CD4-positive, alpha-beta memory T cell (primary cell): ENCODE results near the gene ZNF423. TPM values are rescaled to one million over a fixed set of nuclear protein-coding genes. Genes with fewer than 3 reads are reported as not detected.

ENCODE experiments used
- CTCF ChIA-PET: fragments of 350-600 bp; sonication (Branson Sonifier 250); formaldehyde crosslinking; loops from one replicate; lab custom pipeline; 2021; ENCODE audit warnings: inconsistent platforms; ENCODE audit not compliant: partially characterized antibody; lab: Charles Lee
- POLR2A ChIA-PET: fragments of 350-600 bp; sonication (Branson Sonifier 250); formaldehyde crosslinking; loops from one replicate; lab custom pipeline; 2021; ENCODE audit not compliant: partially characterized antibody; lab: Charles Lee
- DNase-seq, 5 donors: peaks; one replicate each; pipeline versions ENCODE4 v3.0.0 to v3.0.0-alpha.2; 2020 to 2022; ENCODE audit warnings: mixed read lengths in 1 of 5
- H3K27ac ChIP-seq: one replicate; pipeline ENCODE4 v1.7.0; 2013; ENCODE audit warnings: low read depth, low read length
- H3K27me3 ChIP-seq: 2 replicates; pipeline ENCODE4 v1.7.0; 2013; ENCODE audit warnings: mild to moderate bottlenecking, low read length, moderate library complexity; ENCODE audit not compliant: insufficient read depth
- H3K36me3 ChIP-seq: 2 replicates; pipeline ENCODE4 v1.7.0; 2013; ENCODE audit warnings: mild to moderate bottlenecking, low read length, moderate library complexity; ENCODE audit not compliant: insufficient read depth
- H3K4me1 ChIP-seq: 2 replicates; pipeline ENCODE4 v1.7.0; 2013; ENCODE audit warnings: mild to moderate bottlenecking, low read length, moderate library complexity; ENCODE audit not compliant: insufficient read depth
- H3K4me3 ChIP-seq, 2 donors: one replicate each; pipeline ENCODE4 v1.7.0; 2013; ENCODE audit warnings: low read length in 2 of 2, mild to moderate bottlenecking in 1 of 2
- H3K9me3 ChIP-seq, 2 donors: one replicate each; pipeline ENCODE4 v1.7.0; 2013; ENCODE audit warnings: low read length in 2 of 2, control low read depth in 1 of 2; ENCODE audit not compliant: control insufficient read depth in 1 of 2
- H3K27ac Mint-ChIP-seq, 7 donors: one replicate each; pipeline ENCODE4 v1.8.0; 2020 to 2021; ENCODE audit warnings: mixed read lengths in 7 of 7, mild to moderate bottlenecking in 6 of 7, inconsistent platforms in 3 of 7, moderate library complexity in 3 of 7
- H3K27me3 Mint-ChIP-seq, 2 donors: one replicate each; pipeline ENCODE4 v1.8.0; 2020 to 2021; ENCODE audit warnings: mixed read lengths in 2 of 2
- H3K36me3 Mint-ChIP-seq, 2 donors: one replicate each; pipeline ENCODE4 v1.8.0; 2020 to 2021; ENCODE audit warnings: mixed read lengths in 2 of 2, inconsistent platforms in 1 of 2, mild to moderate bottlenecking in 1 of 2
- H3K4me1 Mint-ChIP-seq, 4 donors: one replicate each; pipeline ENCODE4 v1.8.0; 2020 to 2021; ENCODE audit warnings: mixed read lengths in 4 of 4, mild to moderate bottlenecking in 1 of 4
- H3K4me3 Mint-ChIP-seq, 8 donors: one replicate each; pipeline ENCODE4 v1.8.0; 2020 to 2021; ENCODE audit warnings: mixed read lengths in 8 of 8, mild to moderate bottlenecking in 7 of 8, moderate library complexity in 6 of 8, inconsistent platforms in 3 of 8
- H3K9me3 Mint-ChIP-seq, 8 donors: one replicate each; pipeline ENCODE4 v1.8.0; 2020 to 2021; ENCODE audit warnings: mixed read lengths in 8 of 8, mild to moderate bottlenecking in 5 of 8, inconsistent platforms in 3 of 8, moderate library complexity in 1 of 8
- intact Hi-C: fragments of 100-400 bp; cut with micrococcal nuclease; formaldehyde crosslinking; loops from one replicate; pipeline ENCODE4 v1.15.1; 2023
- polyA plus RNA-seq, 2 donors: library from polyadenylated mRNA; unstranded; fragments of 300-500 nt; fragmentation: Illumina TruSeq; gene quantifications; one replicate each; pipeline ENCODE4 v1.2.3, GENCODE V29; 2021
- total RNA-seq, 2 experiments: library from RNA; stranded (reverse); gene quantifications; one replicate each; pipeline ENCODE4 v1.2.3, GENCODE V29; 2021

The ZNF423 gene
- total and polyA plus RNA-seq, 4 experiments from 2014 or later: not detected

DNA sequence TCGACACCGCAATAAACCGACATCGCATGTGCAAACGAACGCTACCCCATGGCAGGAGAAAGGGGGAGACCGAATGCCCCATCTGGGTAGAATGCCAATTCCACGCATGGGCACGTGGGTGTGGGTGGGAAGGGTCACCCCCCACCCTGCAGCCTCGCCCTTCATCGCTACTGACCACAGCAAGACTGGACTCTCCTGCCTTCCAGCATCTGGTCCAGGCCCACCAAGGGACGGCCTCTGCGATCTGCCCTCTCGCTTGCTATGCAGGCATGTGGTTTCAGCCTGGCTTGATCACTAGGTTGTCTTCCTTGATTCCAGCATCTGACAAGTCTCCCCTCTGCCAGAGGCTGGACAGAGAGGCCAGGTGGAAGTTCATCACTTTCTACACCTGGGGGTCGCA lies 323.0 kb downstream of the ZNF423 start:
- Histone ChIP-seq H3K27ac (no peak overlapping the region), H3K27me3 (no peaks in the 10 kb centered on the region), H3K4me3 (no peak overlapping the region), H3K36me3 (no peaks in the 10 kb centered on the region), H3K4me1 (no peaks in the 10 kb centered on the region), H3K9me3 (no peaks in the 10 kb centered on the region)
- ChIA-PET POLR2A (no interaction called here), CTCF (no interaction called here)
- Mint-ChIP-seq H3K4me3 (no peak overlapping the region), H3K9me3 (no peaks in the 10 kb centered on the region), H3K4me1 (peaks cover 0 to 6% (median 2%) of the 10 kb centered on the region in 4 donors), H3K36me3 (no peaks in the 10 kb centered on the region), H3K27me3 (peaks cover 1 to 2% of the 10 kb centered on the region in 2 donors), H3K27ac (no peak overlapping the region)
- no peak for DNase-seq
- intact Hi-C loops: no loop called here

DNA sequence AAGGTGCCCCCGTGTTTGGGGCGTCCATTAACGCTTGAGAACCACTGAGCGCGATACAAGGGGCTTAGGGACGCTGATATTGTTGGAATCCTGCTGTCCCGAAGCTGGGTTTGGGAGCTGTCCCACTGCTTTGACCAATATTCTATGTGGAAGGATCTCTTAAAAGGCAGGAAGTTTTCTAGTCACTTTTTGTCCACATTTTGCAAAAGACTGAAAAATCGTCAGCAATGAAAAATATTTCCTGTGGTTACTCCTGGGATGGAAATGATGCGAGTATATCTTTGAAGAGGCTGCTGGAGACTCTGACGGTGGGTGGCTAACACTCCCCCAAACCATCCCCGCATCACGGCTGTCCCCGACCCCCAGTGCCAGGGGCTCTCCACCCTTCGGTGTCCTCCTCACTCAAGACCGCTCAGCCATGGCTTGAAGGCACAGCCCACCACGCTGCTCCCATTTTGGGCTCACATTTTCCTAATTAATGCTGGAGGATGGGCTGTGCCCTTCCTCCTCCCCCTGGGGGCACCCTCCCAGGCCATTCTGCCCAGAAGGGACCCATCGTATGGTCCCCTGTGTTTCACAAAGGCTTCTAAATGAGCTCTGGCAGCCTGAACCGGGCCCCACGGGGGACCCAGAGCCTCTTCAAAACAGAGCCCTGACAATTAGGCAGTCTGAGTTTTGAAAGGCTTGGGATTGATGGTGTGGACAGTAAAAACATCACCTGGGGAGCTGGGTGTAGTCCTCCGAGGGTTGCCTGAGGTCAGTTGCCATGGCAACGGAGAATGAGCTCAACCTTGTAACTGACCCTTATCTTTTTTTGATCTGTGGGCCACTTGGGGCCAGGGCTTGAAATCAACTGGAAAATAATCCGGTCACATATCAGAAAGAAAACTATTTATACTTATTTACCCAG lies 323.7 kb downstream of the ZNF423 start:
- Mint-ChIP-seq H3K27me3 (peaks cover 0 to 2% of the 10 kb centered on the region in 2 donors), H3K36me3 (no peaks in the 10 kb centered on the region), H3K9me3 (no peaks in the 10 kb centered on the region), H3K4me1 (peaks cover 0 to 13% (median 4%) of the 10 kb centered on the region in 4 donors), H3K27ac (no peak overlapping the region), H3K4me3 (no peak overlapping the region)
- ChIA-PET POLR2A (no interaction called here), CTCF (no interaction called here)
- no peaks in the 10 kb centered on the region for H3K9me3 ChIP-seq
- no peaks in the 10 kb centered on the region for H3K4me1 ChIP-seq
- H3K27ac ChIP-seq: no peak overlapping the region
- H3K27me3 ChIP-seq: no peaks in the 10 kb centered on the region
- DNase-seq: peak in 1 of 5 donors; percentile 27
- intact Hi-C loops: no loop called here
- no peaks in the 10 kb centered on the region for H3K36me3 ChIP-seq
- no peak overlapping the region for H3K4me3 ChIP-seq

DNA sequence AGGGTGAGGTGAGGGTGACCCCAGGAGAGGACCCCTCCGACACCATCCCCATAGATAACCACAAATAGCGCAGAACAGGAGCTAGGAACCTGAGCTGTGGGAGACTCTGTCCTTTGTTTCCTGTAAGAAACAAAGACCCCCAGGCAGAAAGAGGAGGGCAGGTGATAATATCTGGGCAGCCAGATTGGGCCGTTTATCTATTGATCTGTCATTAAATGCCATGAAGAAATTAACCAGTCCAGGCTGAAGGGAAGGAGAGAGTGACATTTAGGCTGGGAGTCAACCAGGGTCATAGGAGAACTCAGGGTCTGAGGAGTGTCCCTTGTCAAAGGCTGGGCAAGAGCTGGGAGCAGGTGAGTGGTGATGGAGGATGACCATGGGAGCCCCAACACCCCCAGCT lies 324.5 kb downstream of the ZNF423 start:
- Histone ChIP-seq H3K27me3 (no peaks in the 10 kb centered on the region), H3K36me3 (no peaks in the 10 kb centered on the region), H3K4me1 (no peaks in the 10 kb centered on the region), H3K27ac (no peak overlapping the region), H3K4me3 (no peak overlapping the region), H3K9me3 (no peaks in the 10 kb centered on the region)
- Mint-ChIP-seq H3K4me3 (no peak overlapping the region), H3K27me3 (peaks cover 0 to 2% of the 10 kb centered on the region in 2 donors), H3K36me3 (no peaks in the 10 kb centered on the region), H3K4me1 (peaks cover 0 to 14% (median 4%) of the 10 kb centered on the region in 4 donors), H3K9me3 (no peaks in the 10 kb centered on the region), H3K27ac (no peak overlapping the region)
- ChIA-PET POLR2A (no interaction called here), CTCF (no interaction called here)
- DNase-seq: no peak
- intact Hi-C loops: no loop called here

DNA sequence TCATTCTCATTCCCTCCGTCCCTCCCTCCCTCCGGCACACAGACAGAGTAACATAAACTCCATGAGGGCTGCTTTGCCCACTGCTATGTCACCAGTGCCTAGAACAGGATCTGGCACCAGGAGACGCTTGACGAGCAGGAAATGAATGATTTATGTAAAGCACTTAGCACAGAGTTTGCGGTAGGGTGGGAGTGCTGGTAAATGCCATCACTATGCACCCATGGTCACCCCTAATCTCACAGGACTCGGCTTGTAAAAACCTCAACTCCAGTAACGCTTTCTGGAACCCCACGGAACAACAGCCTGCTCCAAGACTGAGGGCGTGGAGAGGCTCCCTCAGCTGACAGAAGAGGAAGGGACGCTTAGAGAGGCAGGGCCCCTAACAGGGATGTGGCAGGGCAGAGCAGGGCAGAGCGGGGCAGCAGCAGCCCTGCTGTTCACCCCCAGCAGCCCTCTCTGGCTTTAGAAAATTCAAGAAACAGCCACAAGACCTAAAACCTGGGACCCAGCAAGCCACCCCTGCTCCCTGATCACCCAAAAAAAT lies 325.4 kb downstream of the ZNF423 start:
- H3K27ac Mint-ChIP-seq: no peak overlapping the region
- no peak overlapping the region for H3K4me3 ChIP-seq
- H3K4me1 Mint-ChIP-seq: peaks cover 0 to 14% (median 4%) of the 10 kb centered on the region in 4 donors
- DNase-seq: no peak
- H3K27me3 ChIP-seq: no peaks in the 10 kb centered on the region
- H3K27me3 Mint-ChIP-seq: peaks cover 0 to 2% of the 10 kb centered on the region in 2 donors
- H3K9me3 ChIP-seq: no peaks in the 10 kb centered on the region
- CTCF ChIA-PET: no interaction called here
- no peaks in the 10 kb centered on the region for H3K4me1 ChIP-seq
- POLR2A ChIA-PET: no interaction called here
- H3K36me3 Mint-ChIP-seq: no peaks in the 10 kb centered on the region
- intact Hi-C loops: no loop called here
- no peaks in the 10 kb centered on the region for H3K9me3 Mint-ChIP-seq
- H3K36me3 ChIP-seq: no peaks in the 10 kb centered on the region
- H3K4me3 Mint-ChIP-seq: no peak overlapping the region
- no peak overlapping the region for H3K27ac ChIP-seq

DNA sequence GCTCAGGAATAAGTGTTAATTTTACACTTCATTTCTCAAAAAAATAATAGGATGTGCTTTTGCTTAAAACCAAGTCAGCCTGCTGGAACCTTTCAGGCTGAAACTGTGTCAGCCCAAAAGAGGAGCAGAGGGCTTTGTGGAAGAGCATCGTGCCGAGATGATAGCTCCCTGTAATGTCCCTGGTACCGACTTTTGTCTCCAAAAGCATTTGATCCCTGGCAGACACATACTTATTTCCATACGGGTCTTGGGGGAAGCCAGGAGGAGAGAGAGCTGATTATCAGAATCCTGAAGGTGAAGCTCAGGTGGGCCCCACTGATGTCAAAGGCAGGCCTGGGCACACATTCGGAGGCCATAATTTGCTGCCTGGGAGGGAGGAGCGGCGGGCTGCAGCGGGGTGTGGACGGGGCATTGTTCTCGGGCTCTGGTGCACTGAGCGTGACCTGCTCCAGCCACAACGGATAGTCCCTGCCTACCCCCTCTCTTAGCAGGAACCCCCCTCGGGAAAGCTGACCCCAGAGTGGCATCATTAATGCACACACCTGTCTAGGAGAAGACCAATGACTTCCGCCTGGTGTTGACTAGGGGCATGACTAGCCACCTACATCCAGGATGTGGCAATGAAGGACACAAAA lies 326.4 kb downstream of the ZNF423 start:
- Mint-ChIP-seq H3K9me3 (no peaks in the 10 kb centered on the region), H3K27me3 (peaks cover 0 to 2% of the 10 kb centered on the region in 2 donors), H3K4me3 (no peak overlapping the region), H3K4me1 (peaks cover 0 to 14% (median 4%) of the 10 kb centered on the region in 4 donors), H3K27ac (no peak overlapping the region), H3K36me3 (no peaks in the 10 kb centered on the region)
- Histone ChIP-seq H3K4me3 (no peak overlapping the region), H3K9me3 (no peaks in the 10 kb centered on the region), H3K36me3 (no peaks in the 10 kb centered on the region), H3K4me1 (no peaks in the 10 kb centered on the region), H3K27ac (no peak overlapping the region), H3K27me3 (no peaks in the 10 kb centered on the region)
- peak in 1 of 5 donors; percentile 30 for DNase-seq
- ChIA-PET POLR2A (no interaction called here), CTCF (no interaction called here)
- intact Hi-C loops: no loop called here

DNA sequence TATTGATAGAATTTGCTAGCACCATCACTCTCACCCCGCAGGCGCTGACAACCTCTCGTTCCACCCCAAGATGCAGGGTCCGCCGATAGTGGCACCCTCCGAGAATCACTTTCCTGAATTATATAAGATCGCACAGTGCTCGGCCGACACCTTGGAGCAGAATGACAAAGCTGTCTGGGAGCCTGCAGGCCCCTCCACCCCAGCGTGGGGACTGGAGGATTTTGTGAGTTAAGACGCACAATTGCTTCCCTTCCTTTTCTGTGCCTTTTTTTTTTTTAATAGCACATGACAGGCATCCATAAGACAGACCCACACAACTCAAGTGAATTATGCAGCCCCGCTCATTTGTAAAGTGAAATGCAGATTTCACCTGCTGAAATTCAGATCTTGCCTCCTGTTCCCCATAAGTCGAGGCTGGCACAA lies 327.0 kb downstream of the ZNF423 start:
- H3K36me3 ChIP-seq: no peaks in the 10 kb centered on the region
- peaks cover 0 to 14% (median 4%) of the 10 kb centered on the region in 4 donors for H3K4me1 Mint-ChIP-seq
- DNase-seq: no peak
- peak overlapping the region in 1 of 7 donors; percentile 24 for H3K27ac Mint-ChIP-seq
- H3K4me3 ChIP-seq: no peak overlapping the region
- peaks cover 0 to 4% of the 10 kb centered on the region in 2 donors for H3K27me3 Mint-ChIP-seq
- ChIA-PET POLR2A (no interaction called here), CTCF (no interaction called here)
- H3K9me3 ChIP-seq: no peaks in the 10 kb centered on the region
- H3K27ac ChIP-seq: no peak overlapping the region
- no peaks in the 10 kb centered on the region for H3K27me3 ChIP-seq
- no peaks in the 10 kb centered on the region for H3K9me3 Mint-ChIP-seq
- no peaks in the 10 kb centered on the region for H3K4me1 ChIP-seq
- intact Hi-C loops: no loop called here
- H3K4me3 Mint-ChIP-seq: peak overlapping the region in 3 of 8 donors; percentile 65 to 80 (median 79)
- no peaks in the 10 kb centered on the region for H3K36me3 Mint-ChIP-seq
